Activated naive CD4-positive, alpha-beta T cell (primary cell): Measurements from ENCODE around the gene TRPC3.
"Not testable (repeated sequence)": the region's sequence is repeated elsewhere in the genome, so short reads cannot be mapped to it uniquely, and the experiment has no call there.

Source experiments
- DNase-seq, 4 experiments: peaks; one replicate each; lab custom pipeline; 2025; lab: John Stamatoyannopoulos, UW

TRPC3 gene

DNA sequence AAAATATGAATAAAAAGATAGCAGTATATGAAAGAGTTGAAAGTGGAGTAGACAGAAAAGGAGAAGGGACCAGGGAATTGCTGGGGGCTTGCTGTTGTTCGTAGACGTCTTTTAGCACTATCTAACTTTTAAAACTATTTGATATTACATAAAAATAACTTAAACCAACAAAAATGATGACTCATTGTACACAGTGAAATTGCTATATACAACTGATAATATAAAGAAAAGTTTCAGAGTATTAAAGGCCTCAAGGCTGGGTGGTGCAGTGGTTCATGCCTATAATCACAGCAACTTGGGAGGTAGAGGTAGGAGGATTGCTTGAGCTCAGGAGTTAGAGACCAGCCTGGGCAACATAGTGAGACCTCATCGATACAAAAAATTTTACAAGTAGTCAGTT, 5.2 kb downstream of the TRPC3 start:
- no peak for DNase-seq

DNA sequence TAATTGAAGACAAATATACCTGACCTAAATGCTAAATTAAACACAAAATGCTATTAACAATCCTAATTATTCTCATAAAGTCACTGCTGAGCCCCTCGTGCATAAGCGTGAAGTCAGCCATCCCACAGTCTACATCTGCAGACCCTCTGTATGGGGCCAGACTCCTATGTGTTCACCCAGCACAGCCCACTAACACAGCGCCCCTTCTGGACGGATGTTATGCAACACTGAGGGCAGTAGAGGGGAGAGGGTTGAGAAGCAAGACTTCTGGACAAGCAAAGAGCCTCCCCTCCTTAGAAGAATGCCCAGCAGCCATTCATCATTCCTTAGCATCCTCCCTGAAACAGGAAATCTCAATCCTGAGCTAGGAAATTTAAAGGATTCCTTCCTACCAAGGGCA, 7.9 kb downstream of the TRPC3 start:
- no peak for DNase-seq

DNA sequence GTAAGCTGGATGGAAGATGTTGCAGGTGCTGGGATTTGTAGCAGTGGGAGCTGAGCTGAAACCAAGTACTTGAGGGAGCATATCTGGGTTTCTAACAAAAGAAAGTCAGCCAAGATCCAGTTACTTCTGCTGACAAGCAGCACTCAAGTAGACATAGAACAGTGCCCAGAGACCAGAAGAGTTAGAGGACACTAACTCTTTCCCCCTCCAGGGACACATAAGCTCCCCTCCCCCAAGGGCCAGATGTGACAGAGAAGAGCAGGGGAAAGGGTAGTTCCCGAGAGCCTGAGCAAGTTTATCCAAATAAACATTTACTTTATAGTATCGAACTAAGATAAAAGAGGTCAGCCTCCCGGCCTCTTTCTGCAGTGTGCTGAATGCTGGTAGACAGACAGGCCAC, 12.2 kb downstream of the TRPC3 start:
- no peak for DNase-seq

DNA sequence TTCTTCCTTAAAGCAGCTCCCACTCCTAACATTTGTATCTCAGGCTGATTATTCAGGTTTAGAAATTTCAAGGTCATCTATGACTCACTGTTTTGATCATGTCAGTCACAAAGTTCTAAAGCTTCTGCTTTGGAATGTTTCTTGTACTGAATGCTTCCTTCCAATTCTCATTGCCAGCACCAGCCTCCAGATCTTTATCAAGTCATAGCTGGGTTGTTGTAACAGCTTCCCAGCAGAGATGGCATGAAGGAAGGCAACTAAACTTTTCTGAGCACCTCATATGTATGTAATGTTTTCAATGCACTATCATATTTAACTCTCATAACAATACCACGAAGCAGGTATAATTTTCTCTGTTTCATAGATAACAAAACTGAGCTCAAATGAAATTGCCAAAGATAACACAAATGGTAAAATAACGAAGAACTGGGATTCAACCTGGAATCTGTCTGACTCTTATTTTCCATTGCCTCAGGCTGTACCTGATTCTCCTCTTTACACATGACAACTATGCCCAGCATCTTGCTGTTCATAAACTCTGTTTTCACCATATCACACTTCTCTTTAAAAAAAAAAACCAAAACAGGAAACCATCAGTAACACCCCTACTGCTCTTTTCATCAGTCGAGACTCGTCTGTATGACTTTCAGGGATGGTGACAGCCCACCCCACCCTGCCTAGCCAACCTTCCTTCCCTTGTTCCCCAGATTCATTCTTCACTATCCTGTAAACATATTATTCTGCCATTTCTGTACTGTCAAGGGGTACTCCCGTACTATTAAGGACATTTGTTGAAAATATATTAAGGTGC, 13.4 kb downstream of the TRPC3 start:
- no peak for DNase-seq

GRCh38 chr4:121936101-121936500, 15.8 kb downstream of the TRPC3 start:
- no peak for DNase-seq

GRCh38 chr4:121934635-121935034, 17.2 kb downstream of the TRPC3 start:
- no peak for DNase-seq

GRCh38 chr4:121932212-121932974, 19.5 kb downstream of the TRPC3 start:
- no peak for DNase-seq

- DNase-seq, result no peak
These were observed 21.6 kb downstream of the TRPC3 start for GRCh38 chr4:121930304-121930703.

DNA sequence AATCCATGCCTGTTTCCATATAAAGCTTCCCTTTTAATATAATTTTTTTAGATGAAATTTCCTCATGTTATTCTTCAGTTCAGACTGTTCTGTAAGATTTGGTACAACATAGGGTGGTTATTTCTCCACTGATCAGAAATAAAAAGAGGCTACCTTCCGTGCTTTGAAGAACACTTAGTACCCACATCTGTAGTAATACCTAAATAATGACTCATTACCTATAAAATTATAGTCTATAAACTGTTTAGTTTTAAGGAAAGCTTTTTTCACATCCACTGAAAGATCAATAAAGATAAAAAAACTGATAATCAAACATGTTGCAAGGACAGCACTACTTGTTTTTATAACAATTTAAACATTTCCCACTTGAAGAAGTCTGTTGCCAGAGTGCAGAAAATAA, 23.9 kb downstream of the TRPC3 start:
- no peak for DNase-seq

DNA sequence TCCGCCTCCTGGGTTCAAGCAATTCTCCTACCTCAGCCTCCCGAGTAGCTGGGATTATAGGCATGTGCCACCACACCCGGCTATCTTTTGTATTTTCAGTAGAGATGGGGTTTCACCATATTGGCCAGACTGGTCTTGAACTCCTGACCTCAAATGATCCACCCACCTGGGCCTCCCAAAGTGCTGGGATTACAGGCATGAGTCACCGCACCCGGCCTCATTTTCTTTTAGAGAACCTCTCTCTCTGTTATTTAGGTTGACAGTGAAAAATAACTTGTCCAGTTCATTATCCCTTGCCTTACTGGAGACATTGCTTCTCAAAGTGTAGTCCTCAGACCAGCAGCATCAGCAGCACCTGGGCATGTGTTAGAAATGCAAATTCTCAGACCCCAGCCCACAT, 25.4 kb downstream of the TRPC3 start:
- not testable (repeated sequence) for DNase-seq

DNA sequence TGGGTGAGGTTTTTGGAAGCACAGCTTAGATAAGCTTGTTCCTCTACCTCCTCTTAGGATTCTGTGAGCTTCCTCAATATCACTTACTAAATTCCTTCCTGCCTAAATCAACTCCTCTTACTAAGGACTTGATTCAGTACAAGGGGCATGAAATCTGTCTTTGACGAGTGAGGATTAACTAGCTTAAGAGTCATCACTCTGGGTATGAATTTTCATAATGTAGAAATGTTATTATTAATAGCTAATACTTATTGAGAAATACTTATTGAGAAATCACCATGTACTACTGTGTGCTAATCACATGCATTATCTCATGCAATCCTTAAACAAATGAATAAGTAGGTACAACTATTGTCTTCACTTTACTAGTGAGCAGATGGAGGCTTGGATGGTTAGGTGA, 28.6 kb downstream of the TRPC3 start:
- DNase-seq, result no peak

GRCh38 chr4:121913667-121914066, 38.2 kb downstream of the TRPC3 start:
- DNase-seq, result no peak

GRCh38 chr4:121908346-121908745, 43.5 kb downstream of the TRPC3 start:
- no peak for DNase-seq

GRCh38 chr4:121900132-121900983, 51.5 kb downstream of the TRPC3 start:
- DNase-seq, result peak in 2 of 4 experiments; percentile 11 to 13

DNA sequence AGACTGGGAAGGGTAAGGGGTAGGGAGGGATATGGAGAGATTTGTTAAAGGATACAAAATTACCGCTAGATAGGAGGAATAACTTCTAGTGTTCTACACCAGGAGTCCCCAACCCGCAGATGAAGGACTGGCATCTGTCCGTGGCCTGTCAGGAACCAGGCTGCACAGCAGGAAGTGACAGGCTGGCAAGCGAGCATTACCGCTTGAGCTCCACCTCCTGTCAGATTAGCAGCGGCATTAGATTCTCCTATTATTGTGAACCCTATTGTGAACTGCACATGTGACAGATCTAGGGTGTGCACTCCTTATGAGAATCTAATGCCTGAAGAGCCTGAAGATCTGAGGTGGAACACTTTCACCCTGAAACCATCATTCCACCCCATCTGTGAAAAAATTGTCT, 53.7 kb downstream of the TRPC3 start:
- peak in 2 of 4 experiments; percentile 0 to 3 for DNase-seq

- DNase-seq, result no peak
These were observed 63.7 kb downstream of the TRPC3 start for GRCh38 chr4:121888134-121888533.

DNA sequence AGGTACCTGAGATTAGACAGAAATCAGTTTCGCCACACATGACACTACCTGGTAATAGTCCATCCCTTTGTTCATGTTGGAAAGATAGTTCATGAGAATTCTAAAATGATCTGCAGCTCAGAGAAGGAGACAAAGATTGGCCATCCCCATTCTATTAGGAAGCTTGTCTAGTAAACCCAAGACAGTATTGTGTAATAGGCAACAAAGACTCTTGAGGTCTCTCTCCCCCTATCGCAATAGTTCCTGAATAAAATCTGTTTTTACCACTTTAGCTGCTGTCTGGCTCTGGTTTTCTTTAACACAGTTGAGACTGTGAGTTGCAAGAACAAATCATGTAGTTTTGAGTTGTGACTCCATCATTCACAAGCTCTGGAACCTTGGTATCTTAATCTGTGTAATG, 66.7 kb downstream of the TRPC3 start:
- DNase-seq, result no peak

DNA sequence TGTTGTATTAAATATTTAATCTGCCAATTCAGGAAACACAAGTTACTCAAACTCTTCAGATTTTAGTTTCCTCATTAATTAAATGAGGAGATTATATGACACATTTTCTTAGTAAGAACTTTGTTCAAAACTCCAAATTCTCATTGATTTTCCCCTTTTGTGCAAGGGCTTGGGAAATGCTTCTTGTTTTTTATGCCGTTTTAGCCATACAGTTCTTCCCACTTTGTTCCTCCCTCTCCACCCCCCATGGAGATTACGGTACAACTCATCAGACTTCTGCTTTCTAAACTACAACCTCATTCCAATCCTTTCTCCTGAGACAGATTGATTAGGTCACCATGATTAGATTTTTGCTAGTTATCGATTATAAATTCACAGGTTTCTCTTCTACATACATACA, 70.7 kb downstream of the TRPC3 start:
- no peak for DNase-seq

- DNase-seq, result no peak
These were observed 72.7 kb downstream of the TRPC3 start for GRCh38 chr4:121879135-121879534.

DNA sequence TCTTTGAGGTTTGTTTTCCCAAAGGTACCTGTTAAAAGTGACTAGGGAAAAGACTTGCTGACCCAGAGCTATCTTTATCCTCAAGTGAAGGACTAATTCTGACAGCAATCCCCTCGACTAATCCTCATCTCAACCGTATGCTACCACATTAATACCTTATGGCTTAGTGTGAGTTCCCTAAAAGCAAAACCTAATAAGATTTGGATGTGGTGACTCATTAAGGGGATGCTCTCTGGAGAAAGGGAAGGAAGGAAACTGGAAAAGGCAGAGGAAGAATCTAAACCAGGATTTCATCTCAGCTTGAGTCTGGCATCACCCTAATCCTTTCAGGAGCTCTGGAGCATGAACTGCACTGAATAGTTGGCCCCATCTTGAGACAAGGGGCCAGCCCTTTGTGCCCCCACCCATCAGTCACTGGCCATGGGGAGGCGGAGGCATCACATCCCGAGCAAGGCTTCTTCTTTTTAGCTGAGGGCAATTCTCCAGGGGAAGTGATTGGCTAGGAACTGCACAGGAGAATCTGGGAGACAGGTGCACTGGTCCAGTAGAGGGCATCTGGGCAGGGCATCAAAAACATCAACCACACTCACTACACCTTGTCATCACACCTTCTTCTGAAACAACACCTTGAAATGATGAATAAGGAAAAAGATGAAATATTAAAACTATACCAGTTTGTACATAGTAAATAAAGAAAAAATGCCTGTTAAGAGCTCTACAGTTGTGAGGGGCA, 74.7 kb downstream of the TRPC3 start:
- no peak for DNase-seq

DNA sequence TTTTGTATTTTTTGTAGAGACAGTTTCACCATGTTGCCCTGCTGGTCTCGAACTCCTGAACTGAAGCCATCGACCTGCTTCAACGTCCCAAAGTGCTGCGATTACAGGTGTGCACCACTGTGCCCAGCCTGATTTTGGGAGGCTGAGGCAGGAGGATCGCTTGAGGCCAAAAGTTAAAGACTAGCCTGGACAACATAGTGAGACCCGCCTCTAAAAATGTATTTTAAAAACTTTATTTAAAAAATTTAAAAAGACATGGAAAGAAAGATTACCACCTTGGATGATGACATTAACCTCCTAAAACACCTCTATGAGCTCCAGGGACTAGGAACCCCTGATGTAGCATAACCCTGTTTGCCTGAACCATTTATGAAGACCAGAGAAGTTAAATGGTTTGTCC, 75.8 kb downstream of the TRPC3 start:
- no peak for DNase-seq

GRCh38 chr4:121875652-121876051, 76.2 kb downstream of the TRPC3 start:
- DNase-seq, result no peak
